Stimulated activated CD8-positive, alpha-beta memory T cell treated with anti-CD3 and anti-CD28 coated beads, Interleukin-2, amount 100 ng/mL, for 1 hour (primary cell): ENCODE data around the gene FTO.

ENCODE experiments used
- DNase-seq, 2 donors: peaks; one replicate each; pipeline ENCODE4 v3.0.0-alpha.2; 2020; ENCODE audit warnings: low read depth in 2 of 2

Gene FTO

GRCh38 chr16:54050459-54051210 is 346.7 kb downstream of the FTO start:
- DNase-seq, result no peak

- no peak for DNase-seq
Measured at GRCh38 chr16:54051821-54052220, 347.9 kb downstream of the FTO start.

- no peak for DNase-seq
Measured at GRCh38 chr16:54052271-54052670, 348.3 kb downstream of the FTO start.

- DNase-seq, result no peak
Measured at GRCh38 chr16:54053891-54054820, 350.2 kb downstream of the FTO start.

GRCh38 chr16:54055191-54055590 is 351.2 kb downstream of the FTO start:
- no peak for DNase-seq

GRCh38 chr16:54055864-54056263 is 351.9 kb downstream of the FTO start:
- no peak for DNase-seq

GRCh38 chr16:54056921-54057320 is 353.0 kb downstream of the FTO start:
- DNase-seq, result no peak

GRCh38 chr16:54059319-54059718 is 355.4 kb downstream of the FTO start:
- no peak for DNase-seq

- DNase-seq, result no peak
Measured at GRCh38 chr16:54060599-54061421, 356.9 kb downstream of the FTO start.

GRCh38 chr16:54061454-54061853 is 357.5 kb downstream of the FTO start:
- DNase-seq, result no peak

- no peak for DNase-seq
Measured at GRCh38 chr16:54062361-54063278, 358.7 kb downstream of the FTO start.

GRCh38 chr16:54063279-54063773 is 359.4 kb downstream of the FTO start:
- no peak for DNase-seq

- DNase-seq, result no peak
Measured at GRCh38 chr16:54066451-54067105, 362.6 kb downstream of the FTO start.

- no peak for DNase-seq
Measured at GRCh38 chr16:54067322-54068065, 363.5 kb downstream of the FTO start.

- DNase-seq, result no peak
Measured at GRCh38 chr16:54068212-54068611, 364.3 kb downstream of the FTO start.

- no peak for DNase-seq
Measured at GRCh38 chr16:54069601-54070239, 365.8 kb downstream of the FTO start.

- no peak for DNase-seq
Measured at GRCh38 chr16:54070789-54071343, 366.9 kb downstream of the FTO start.

GRCh38 chr16:54071514-54071913 is 367.6 kb downstream of the FTO start:
- no peak for DNase-seq

- DNase-seq, result no peak
Measured at GRCh38 chr16:54072237-54072636, 368.3 kb downstream of the FTO start.
